Naive thymus-derived CD4-positive, alpha-beta T cell (primary cell): ENCODE results near the gene B3GLCT. TPM values are rescaled to one million over a fixed set of nuclear protein-coding genes. Genes with fewer than 3 reads are reported as not detected.
A peak's percentile ranks its signal among the peaks of the same experiment; 100 is the strongest.

Source experiments
- ATAC-seq: fragments of 150-1000 bp; cut with Tn5 transposase; 2 replicates; pipeline ENCODE4 v1.10.0; 2021; ENCODE audit warnings: mild to moderate bottlenecking, moderate library complexity
- CTCF ChIA-PET: fragments of 350-600 bp; sonication (Branson Sonifier 250); formaldehyde crosslinking; loops from one replicate; lab custom pipeline; 2021; ENCODE audit warnings: antibody characterized with exemption; lab: Charles Lee
- POLR2A ChIA-PET: fragments of 350-600 bp; sonication (Branson Sonifier 250); formaldehyde crosslinking; loops from one replicate; lab custom pipeline; 2021; ENCODE audit warnings: antibody characterized with exemption, inconsistent platforms; lab: Charles Lee
- DNase-seq, 9 donors: peaks; one replicate each; pipeline versions ENCODE4 v3.0.0 to v3.0.0-alpha.2; 2020 to 2022; ENCODE audit warnings: mixed read lengths in 1 of 9
- H3K27ac ChIP-seq: one replicate; pipeline ENCODE4 v1.7.0; 2013; ENCODE audit warnings: mild to moderate bottlenecking, low read depth, low read length, moderate library complexity
- H3K27me3 ChIP-seq, 2 donors: one replicate each; pipeline ENCODE4 v1.7.0; 2013; ENCODE audit warnings: low read length in 2 of 2, mild to moderate bottlenecking in 2 of 2, moderate library complexity in 2 of 2; ENCODE audit not compliant: control insufficient read depth in 2 of 2, insufficient read depth in 2 of 2
- H3K36me3 ChIP-seq, 3 experiments: 1 replicate in 2 of 3; 2 replicates in 1 of 3; pipeline ENCODE4 v1.7.0; 2013; ENCODE audit warnings: low read length in 3 of 3, mild to moderate bottlenecking in 3 of 3, moderate library complexity in 1 of 3; ENCODE audit not compliant: insufficient read depth in 3 of 3, control insufficient read depth in 2 of 3
- H3K4me1 ChIP-seq, 2 donors: one replicate each; pipeline ENCODE4 v1.7.0; 2013; ENCODE audit warnings: low read length in 2 of 2, mild to moderate bottlenecking in 2 of 2, moderate library complexity in 1 of 2; ENCODE audit not compliant: control insufficient read depth in 2 of 2, insufficient read depth in 2 of 2
- H3K4me3 ChIP-seq: 2 replicates; pipeline ENCODE4 v1.7.0; 2013; ENCODE audit warnings: mild to moderate bottlenecking, low read length
- H3K9me3 ChIP-seq, 3 experiments: 1 replicate in 2 of 3; 2 replicates in 1 of 3; pipeline ENCODE4 v1.7.0; 2013; ENCODE audit warnings: low read length in 3 of 3; ENCODE audit not compliant: control insufficient read depth in 2 of 3
- H3K27ac Mint-ChIP-seq, 9 donors: one replicate each; pipeline ENCODE4 v1.8.0; 2020 to 2022; ENCODE audit warnings: mixed read lengths in 9 of 9, mild to moderate bottlenecking in 8 of 9, moderate library complexity in 5 of 9, inconsistent platforms in 2 of 9
- H3K27me3 Mint-ChIP-seq, 5 donors: one replicate each; pipeline ENCODE4 v1.8.0; 2021 to 2022; ENCODE audit warnings: mixed read lengths in 5 of 5, mild to moderate bottlenecking in 1 of 5
- H3K36me3 Mint-ChIP-seq, 5 donors: one replicate each; pipeline ENCODE4 v1.8.0; 2020 to 2022; ENCODE audit warnings: mixed read lengths in 5 of 5, mild to moderate bottlenecking in 3 of 5, inconsistent platforms in 1 of 5
- H3K4me1 Mint-ChIP-seq, 7 donors: one replicate each; pipeline ENCODE4 v1.8.0; 2020 to 2022; ENCODE audit warnings: mixed read lengths in 7 of 7, mild to moderate bottlenecking in 3 of 7, inconsistent platforms in 1 of 7
- H3K4me3 Mint-ChIP-seq, 10 donors: one replicate each; pipeline ENCODE4 v1.8.0; 2020 to 2022; ENCODE audit warnings: mild to moderate bottlenecking in 10 of 10, mixed read lengths in 10 of 10, moderate library complexity in 6 of 10, inconsistent platforms in 2 of 10
- H3K9me3 Mint-ChIP-seq, 11 donors: one replicate each; pipeline ENCODE4 v1.8.0; 2020 to 2022; ENCODE audit warnings: mixed read lengths in 11 of 11, mild to moderate bottlenecking in 4 of 11, inconsistent platforms in 1 of 11, moderate library complexity in 1 of 11
- intact Hi-C, 2 donors: fragments of 100-400 bp; cut with micrococcal nuclease; formaldehyde crosslinking; loops; one replicate each; pipeline ENCODE4 v1.15.1; 2023
- polyA plus RNA-seq, 2 donors: library from polyadenylated mRNA; unstranded; fragments of 300-500 nt; fragmentation: Illumina TruSeq; gene quantifications; one replicate each; pipeline ENCODE4 v1.2.3, GENCODE V29; 2021
- total RNA-seq, 6 experiments: library from RNA in 5 of 6; stranded (reverse) in 5 of 6; gene quantifications; 1 replicate in 5 of 6; 2 replicates in 1 of 6; pipeline ENCODE4 v1.2.3 and lab custom pipeline; 2021 to 2026

The B3GLCT gene
- total and polyA plus RNA-seq, 7 experiments from 2014 or later = 3.7 to 5.3 (median 4.5) TPM

- POLR2A ChIA-PET = interaction anchor here (0.6 to 2.9 kb wide), 3 partner anchors 22 to 40 kb away, joined by 3 to 16 read pairs (median 3); partner anchors contain the start of gene B3GLCT
- no peaks in the 10 kb centered on the region for H3K9me3 Mint-ChIP-seq
- Histone ChIP-seq H3K36me3 (peaks cover 0 to 7% (median 6%) of the 10 kb centered on the region in 3 experiments), H3K4me3 (peak overlapping the region; percentile 89), H3K4me1 (peaks cover 22 to 26% of the 10 kb centered on the region in 2 donors), H3K27me3 (no peaks in the 10 kb centered on the region), H3K27ac (peak overlapping the region; percentile 96), H3K9me3 (no peaks in the 10 kb centered on the region)
- peak overlapping the region; percentile 92 to 98 (median 94) for H3K4me3 Mint-ChIP-seq
- peaks cover 0 to 13% (median 8%) of the 10 kb centered on the region in 5 donors for H3K36me3 Mint-ChIP-seq
- H3K27ac Mint-ChIP-seq = peak overlapping the region; percentile 98 to 99 (median 99)
- peaks cover 23 to 52% (median 47%) of the 10 kb centered on the region in 7 donors for H3K4me1 Mint-ChIP-seq
- DNase-seq (peak; percentile 26 to 72 (median 48)), ATAC-seq (no peak)
- CTCF ChIA-PET = interaction anchor here (0.6 kb wide), 1 partner anchor 41 kb away, joined by 3 read pairs; no protein-coding TSS in a partner anchor
- intact Hi-C loops = loop anchor here (2.0 to 10.0 kb wide), 6 partner anchors 26 to 1374 kb away; partner anchors contain the start of genes BRCA2 (in 1 of the 2), N4BP2L2 (in 1 of the 2) and ZAR1L (in 1 of the 2)
- peaks cover 0 to 3% (median 0%) of the 10 kb centered on the region in 5 donors for H3K27me3 Mint-ChIP-seq
Measured at GRCh38 chr13:31160857-31161556, 38.8 kb upstream of the B3GLCT start.

- Histone ChIP-seq H3K4me1 (peaks cover 22 to 26% of the 10 kb centered on the region in 2 donors), H3K27ac (peak within 1 kb of the TSS; percentile 96), H3K9me3 (no peaks in the 10 kb centered on the region), H3K4me3 (peak within 1 kb of the TSS; percentile 89), H3K36me3 (peaks cover 0 to 7% (median 6%) of the 10 kb centered on the region in 3 experiments), H3K27me3 (no peaks in the 10 kb centered on the region)
- Mint-ChIP-seq H3K27me3 (peaks cover 0 to 3% (median 0%) of the 10 kb centered on the region in 5 donors), H3K9me3 (no peaks in the 10 kb centered on the region), H3K4me3 (peak within 1 kb of the TSS; percentile 92 to 98 (median 94)), H3K27ac (peak within 1 kb of the TSS; percentile 98 to 99 (median 99)), H3K36me3 (peaks cover 0 to 12% (median 8%) of the 10 kb centered on the region in 5 donors), H3K4me1 (peaks cover 23 to 52% (median 47%) of the 10 kb centered on the region in 7 donors)
- intact Hi-C loops = loop anchor here (1.0 to 10.0 kb wide), 22 partner anchors 9 to 1567 kb away; partner anchors contain the start of genes B3GLCT (in 2 of the 2), N4BP2L2 (in 2 of the 2), SLC7A1 (in 2 of the 2) and UBL3 (in 2 of the 2)
- CTCF ChIA-PET = no interaction called here
- POLR2A ChIA-PET = interaction anchor here (0.6 to 2.9 kb wide), 6 partner anchors 9 to 545 kb away, joined by 3 to 16 read pairs (median 3); partner anchors contain the start of gene B3GLCT
- DNase-seq = peak in 7 of 9 donors; percentile 98 to 100 (median 99)
- peak; percentile 83 for ATAC-seq
Measured at GRCh38 chr13:31161557-31162150, 38.1 kb upstream of the B3GLCT start, which contains the start of gene HSPH1. Gene HSPH1, minus strand, starts transcription at chr13:31161904. Its CDS starts 322 bp downstream, at chr13:31161582.

- Mint-ChIP-seq H3K9me3 (no peaks in the 10 kb centered on the region), H3K4me3 (peak overlapping the region; percentile 92 to 98 (median 94)), H3K27ac (peak overlapping the region; percentile 98 to 99 (median 99)), H3K36me3 (peaks cover 0 to 8% (median 7%) of the 10 kb centered on the region in 5 donors), H3K4me1 (peaks cover 19 to 49% (median 44%) of the 10 kb centered on the region in 7 donors), H3K27me3 (peaks cover 0 to 3% (median 0%) of the 10 kb centered on the region in 5 donors)
- peaks cover 22 to 26% of the 10 kb centered on the region in 2 donors for H3K4me1 ChIP-seq
- peak; percentile 88 to 99 (median 99) for DNase-seq
- no peaks in the 10 kb centered on the region for H3K27me3 ChIP-seq
- peak; percentile 91 for ATAC-seq
- intact Hi-C loops = loop anchor here (1.0 to 10.0 kb wide), 21 partner anchors 8 to 1568 kb away; partner anchors contain the start of genes B3GLCT (in 2 of the 2), N4BP2L2 (in 2 of the 2), SLC7A1 (in 2 of the 2) and UBL3 (in 2 of the 2)
- H3K9me3 ChIP-seq = no peaks in the 10 kb centered on the region
- H3K4me3 ChIP-seq = peak overlapping the region; percentile 89
- peak overlapping the region; percentile 96 for H3K27ac ChIP-seq
- H3K36me3 ChIP-seq = peaks cover 0 to 7% (median under 1%) of the 10 kb centered on the region in 3 experiments
- POLR2A ChIA-PET = interaction anchor here (0.8 to 2.9 kb wide), 6 partner anchors 9 to 957 kb away, joined by 3 to 16 read pairs (median 3); partner anchors contain the start of gene B3GLCT
- CTCF ChIA-PET = interaction anchor here (1.4 kb wide), 1 partner anchor 37 kb away, joined by 5 read pairs; the partner anchor contains the start of gene B3GLCT
Measured at GRCh38 chr13:31162151-31163008, 37.4 kb upstream of the B3GLCT start.

- ATAC-seq (no peak), DNase-seq (no peak)
- peaks cover 5 to 8% of the 10 kb centered on the region in 2 donors for H3K4me1 ChIP-seq
- ChIA-PET CTCF (no interaction called here), POLR2A (interaction anchor here (1.0 kb wide), 1 partner anchor 33 kb away, joined by 3 read pairs; the partner anchor contains the start of gene B3GLCT)
- Mint-ChIP-seq H3K9me3 (no peaks in the 10 kb centered on the region), H3K27me3 (peaks cover 0 to 4% (median 0%) of the 10 kb centered on the region in 5 donors), H3K4me1 (peaks cover 2 to 42% (median 15%) of the 10 kb centered on the region in 7 donors), H3K27ac (no peak overlapping the region), H3K36me3 (peaks cover 0 to 3% (median 0%) of the 10 kb centered on the region in 5 donors), H3K4me3 (no peak overlapping the region)
- H3K9me3 ChIP-seq = no peaks in the 10 kb centered on the region
- peaks cover 0 to under 1% (median 0%) of the 10 kb centered on the region in 3 experiments for H3K36me3 ChIP-seq
- no peak overlapping the region for H3K27ac ChIP-seq
- H3K27me3 ChIP-seq = no peaks in the 10 kb centered on the region
- H3K4me3 ChIP-seq = no peak overlapping the region
- intact Hi-C loops = loop anchor here (10.0 kb wide), 3 partner anchors 772 to 1368 kb away; partner anchors contain the start of gene N4BP2L2 (in 1 of the 2)
Measured at GRCh38 chr13:31166591-31166990, 33.2 kb upstream of the B3GLCT start.

GRCh38 chr13:31167490-31167889 is 32.3 kb upstream of the B3GLCT start:
- ATAC-seq = no peak
- peaks cover 5 to 8% of the 10 kb centered on the region in 2 donors for H3K4me1 ChIP-seq
- H3K4me3 Mint-ChIP-seq = no peak overlapping the region
- ChIA-PET CTCF (no interaction called here), POLR2A (interaction anchor here (0.9 kb wide), 1 partner anchor 32 kb away, joined by 4 read pairs; the partner anchor contains the start of gene B3GLCT)
- intact Hi-C loops = loop anchor here (10.0 kb wide), 3 partner anchors 773 to 1367 kb away; partner anchors contain the start of gene N4BP2L2 (in 1 of the 2)
- no peak for DNase-seq
- H3K27ac ChIP-seq = no peak overlapping the region
- no peaks in the 10 kb centered on the region for H3K27me3 ChIP-seq
- no peak overlapping the region for H3K4me3 ChIP-seq
- peaks cover 0 to 3% (median 0%) of the 10 kb centered on the region in 5 donors for H3K36me3 Mint-ChIP-seq
- no peak overlapping the region for H3K27ac Mint-ChIP-seq
- H3K9me3 Mint-ChIP-seq = no peaks in the 10 kb centered on the region
- peaks cover 0 to 6% (median 2%) of the 10 kb centered on the region in 5 donors for H3K27me3 Mint-ChIP-seq
- no peaks in the 10 kb centered on the region for H3K36me3 ChIP-seq
- no peaks in the 10 kb centered on the region for H3K9me3 ChIP-seq
- H3K4me1 Mint-ChIP-seq = peaks cover 2 to 39% (median 14%) of the 10 kb centered on the region in 7 donors
